Trophoblast cell (in vitro differentiated cells and primary cell): ENCODE data around the gene MAN1C1.

Experiments used
- DNase-seq, 2 donors: peaks; one replicate each; pipeline ENCODE4 v3.0.0-alpha.2; 2016
- H2AFZ ChIP-seq: 2 replicates; pipeline ENCODE4 v1.6.1; 2013; ENCODE audit warnings: low read length, moderate library complexity, mild to moderate bottlenecking; ENCODE audit not compliant: insufficient read depth, poor library complexity
- H2AK5ac ChIP-seq: 2 replicates; pipeline ENCODE4 v1.6.1; 2013; ENCODE audit warnings: mild to moderate bottlenecking, low read length
- H2BK120ac ChIP-seq: 2 replicates; pipeline ENCODE4 v1.6.1; 2013; ENCODE audit warnings: low read length, mild to moderate bottlenecking, moderate library complexity; ENCODE audit not compliant: insufficient read depth, poor library complexity
- H2BK12ac ChIP-seq: 2 replicates; pipeline ENCODE4 v1.6.1; 2013; ENCODE audit warnings: mild to moderate bottlenecking, low read length, moderate library complexity
- H2BK5ac ChIP-seq: 2 replicates; pipeline ENCODE4 v1.6.1; 2013; ENCODE audit warnings: low read length, low read depth, moderate library complexity, mild to moderate bottlenecking; ENCODE audit not compliant: poor library complexity
- H3K14ac ChIP-seq: 2 replicates; pipeline ENCODE4 v1.6.1; 2013; ENCODE audit warnings: mild to moderate bottlenecking, low read length
- H3K18ac ChIP-seq: 2 replicates; pipeline ENCODE4 v1.6.1; 2013; ENCODE audit warnings: mild to moderate bottlenecking, low read length
- H3K23ac ChIP-seq: 2 replicates; pipeline ENCODE4 v1.6.1; 2013; ENCODE audit warnings: low read length
- H3K27ac ChIP-seq: 2 replicates; pipeline ENCODE4 v1.5.1; 2013; ENCODE audit warnings: low read depth, mild to moderate bottlenecking, inconsistent platforms, low read length, moderate library complexity
- H3K27me3 ChIP-seq: 2 replicates; pipeline ENCODE4 v1.6.1; 2013; ENCODE audit warnings: inconsistent platforms, mild to moderate bottlenecking, low read length, moderate library complexity; ENCODE audit not compliant: insufficient read depth
- H3K36me3 ChIP-seq, 2 experiments: 1 replicate in 1 of 2; 2 replicates in 1 of 2; pipeline ENCODE4 v1.6.1; 2013; ENCODE audit warnings: low read length in 2 of 2, mild to moderate bottlenecking in 2 of 2, moderate library complexity in 1 of 2; ENCODE audit not compliant: insufficient read depth in 2 of 2, control insufficient read depth in 1 of 2
- H3K4ac ChIP-seq: 2 replicates; pipeline ENCODE4 v1.6.1; 2013; ENCODE audit warnings: low read depth, mild to moderate bottlenecking, low read length, moderate library complexity
- H3K4me1 ChIP-seq, 2 experiments: 1 replicate in 1 of 2; 2 replicates in 1 of 2; pipeline ENCODE4 v1.6.1; 2013; ENCODE audit warnings: low read length in 2 of 2, mild to moderate bottlenecking in 2 of 2, moderate library complexity in 1 of 2; ENCODE audit not compliant: insufficient read depth in 2 of 2, control insufficient read depth in 1 of 2
- H3K4me2 ChIP-seq: 2 replicates; pipeline ENCODE4 v1.6.1; 2013; ENCODE audit warnings: inconsistent platforms, mild to moderate bottlenecking, low read length, moderate library complexity
- H3K4me3 ChIP-seq: 2 replicates; pipeline ENCODE4 v1.5.1; 2013; ENCODE audit warnings: mild to moderate bottlenecking, low read depth, low read length, inconsistent platforms
- H3K79me1 ChIP-seq: one replicate; pipeline ENCODE4 v1.6.1; 2013; ENCODE audit warnings: low read length
- H3K79me2 ChIP-seq: 2 replicates; pipeline ENCODE4 v1.6.1; 2013; ENCODE audit warnings: low read length, mild to moderate bottlenecking; ENCODE audit not compliant: control insufficient read depth, insufficient read depth, poor library complexity
- H3K9ac ChIP-seq: 2 replicates; pipeline ENCODE4 v1.6.1; 2013; ENCODE audit warnings: mild to moderate bottlenecking, low read length
- H3K9me3 ChIP-seq: 2 replicates; pipeline ENCODE4 v1.6.1; 2013; ENCODE audit warnings: low read depth, mild to moderate bottlenecking, control low read depth, inconsistent platforms, low read length; ENCODE audit not compliant: insufficient read depth
- H4K12ac ChIP-seq: 2 replicates; pipeline ENCODE4 v1.6.1; 2013; ENCODE audit warnings: low read depth, mild to moderate bottlenecking, low read length, moderate library complexity
- H4K8ac ChIP-seq: 2 replicates; pipeline ENCODE4 v1.6.1; 2013; ENCODE audit warnings: low read depth, mild to moderate bottlenecking, low read length, moderate library complexity
- H4K91ac ChIP-seq: one replicate; pipeline ENCODE4 v1.6.1; 2013; ENCODE audit warnings: low read depth, mild to moderate bottlenecking, low read length, moderate library complexity
- WGBS: extraction: QIAGEN DNeasy Blood & Tissue Kit; methylation state at CpG from one replicate; pipeline ENCODE4 v1.1.7; 2013; ENCODE audit warnings: missing lambda C conversion rate; ENCODE audit not compliant: insufficient read length, insufficient coverage; ENCODE audit errors: extremely low coverage; 5-methylcytosine and 5-hydroxymethylcytosine counted together

Gene MAN1C1

DNA sequence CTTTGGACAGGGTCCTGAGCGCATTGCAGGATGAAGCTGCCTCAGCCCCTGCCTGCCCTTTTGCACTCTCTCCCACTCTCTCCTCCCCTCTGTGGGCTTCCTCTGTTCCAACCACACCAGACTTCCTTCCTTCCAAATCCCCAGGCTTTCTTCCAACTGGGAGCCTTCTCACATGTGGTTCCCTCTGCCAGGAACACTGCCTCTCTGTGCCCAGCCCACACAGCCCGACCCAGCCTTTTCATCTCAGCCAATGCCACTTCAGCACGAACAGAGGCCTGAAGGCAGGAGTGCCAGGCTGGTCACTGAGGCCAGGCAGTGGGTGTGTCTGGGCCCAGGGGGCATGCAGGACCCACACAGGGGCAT lies 189.3 kb downstream of the MAN1C1 start:
- DNase-seq, result no peak
- Histone ChIP-seq H3K4me1 (peaks cover 3% of the 10 kb centered on the region in 2 experiments), H3K4ac (no peak overlapping the region), H3K36me3 (peaks cover 31 to 37% of the 10 kb centered on the region in 2 experiments), H2BK5ac (no peak overlapping the region), H4K12ac (no peak overlapping the region), H3K4me2 (no peak overlapping the region), H3K4me3 (no peak overlapping the region), H2BK120ac (no peak overlapping the region), H3K14ac (no peak overlapping the region), H4K91ac (no peak overlapping the region), H2BK12ac (no peak overlapping the region), H2AFZ (no peak overlapping the region), H3K9me3 (no peaks in the 10 kb centered on the region), H2AK5ac (no peak overlapping the region), H3K23ac (no peak overlapping the region), H3K79me1 (no peaks in the 10 kb centered on the region), H3K9ac (no peak overlapping the region), H3K27ac (no peak overlapping the region), H3K79me2 (no peaks in the 10 kb centered on the region), H4K8ac (no peak overlapping the region), H3K27me3 (no peaks in the 10 kb centered on the region), H3K18ac (no peak overlapping the region)
- WGBS, result no CpG with 5 or more reads among the region's 3 CpGs

DNA sequence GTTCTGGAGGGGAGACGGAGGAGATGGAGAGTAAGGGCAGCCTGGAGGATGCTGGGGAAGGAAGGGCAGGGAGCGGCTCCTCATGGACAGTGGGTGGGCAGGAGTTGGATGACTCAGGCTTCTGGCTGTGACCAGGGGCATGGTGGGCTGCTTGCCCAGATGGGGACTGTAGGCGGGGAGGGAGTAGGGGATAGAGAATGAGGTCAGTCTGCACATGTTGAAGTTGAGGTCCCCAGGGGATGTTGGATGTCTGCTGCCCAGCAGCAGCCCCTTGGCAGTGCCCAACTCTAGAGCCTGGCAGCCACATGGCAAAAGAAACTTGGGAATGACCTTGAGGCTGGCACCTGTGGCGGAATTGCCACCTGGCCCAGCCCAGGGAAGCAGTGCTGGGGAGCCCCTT lies 189.8 kb downstream of the MAN1C1 start:
- H3K4me3 ChIP-seq, result no peak overlapping the region
- no peaks in the 10 kb centered on the region for H3K9me3 ChIP-seq
- no peak overlapping the region for H2BK5ac ChIP-seq
- no peak overlapping the region for H3K4ac ChIP-seq
- H4K91ac ChIP-seq, result no peak overlapping the region
- no peak overlapping the region for H4K12ac ChIP-seq
- H3K27ac ChIP-seq, result no peak overlapping the region
- no peak overlapping the region for H2BK120ac ChIP-seq
- no peaks in the 10 kb centered on the region for H3K79me2 ChIP-seq
- H3K79me1 ChIP-seq, result no peaks in the 10 kb centered on the region
- H2AFZ ChIP-seq, result no peak overlapping the region
- H3K23ac ChIP-seq, result no peak overlapping the region
- no peak overlapping the region for H3K9ac ChIP-seq
- no peak for DNase-seq
- no peak overlapping the region for H2BK12ac ChIP-seq
- H3K4me2 ChIP-seq, result no peak overlapping the region
- H2AK5ac ChIP-seq, result no peak overlapping the region
- H3K18ac ChIP-seq, result no peak overlapping the region
- peaks cover 31 to 38% of the 10 kb centered on the region in 2 experiments for H3K36me3 ChIP-seq
- H3K27me3 ChIP-seq, result no peaks in the 10 kb centered on the region
- peaks cover 0 to 2% of the 10 kb centered on the region in 2 experiments for H3K4me1 ChIP-seq
- no CpG with 5 or more reads among the region's 4 CpGs for WGBS
- no peak overlapping the region for H3K14ac ChIP-seq
- H4K8ac ChIP-seq, result no peak overlapping the region

DNA sequence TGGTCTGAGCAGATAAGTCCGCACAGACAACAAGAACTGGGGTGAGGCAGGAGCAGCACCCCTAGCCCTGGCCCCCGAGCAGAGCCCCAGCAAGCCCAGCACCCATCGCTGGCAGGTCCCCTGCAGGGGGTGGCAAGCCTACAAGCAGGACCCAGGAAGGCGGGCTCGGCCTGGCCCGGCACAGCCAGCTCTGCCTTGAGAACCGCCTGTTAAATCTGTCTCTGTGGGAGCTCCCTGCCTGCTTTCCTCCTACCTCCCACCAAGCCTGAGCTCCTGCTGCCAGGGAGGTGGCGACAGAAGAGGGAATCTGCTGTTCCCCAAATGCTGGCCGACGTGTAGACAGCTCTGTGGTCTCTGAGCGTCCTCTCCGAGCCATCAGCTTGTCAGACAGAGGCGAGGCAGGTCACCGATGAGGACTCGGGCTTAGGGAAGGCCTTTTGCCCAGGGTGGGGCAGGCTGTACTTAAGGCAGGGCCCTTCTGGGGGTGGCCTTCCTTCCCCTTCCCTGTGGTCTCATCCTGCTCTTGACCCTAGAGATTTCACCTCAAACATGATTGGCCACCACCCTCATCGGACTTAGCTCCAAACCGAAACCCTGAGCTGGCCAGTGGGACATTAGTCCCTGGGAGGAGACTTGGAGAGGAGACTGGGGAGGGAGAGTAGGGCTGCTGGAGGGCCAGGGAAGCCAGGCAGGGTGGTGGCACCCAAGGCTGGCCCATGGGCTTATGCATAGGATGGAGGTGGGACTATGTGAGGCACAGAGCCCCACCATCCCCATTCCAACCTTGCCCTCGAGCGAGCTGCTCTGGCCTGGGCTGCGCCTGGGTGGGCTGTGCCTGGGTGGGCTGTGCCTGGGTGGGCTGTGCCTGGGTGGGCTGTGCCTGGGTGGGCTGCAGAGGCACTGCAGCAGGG lies 191.1 kb downstream of the MAN1C1 start:
- DNase-seq, result no peak

DNA sequence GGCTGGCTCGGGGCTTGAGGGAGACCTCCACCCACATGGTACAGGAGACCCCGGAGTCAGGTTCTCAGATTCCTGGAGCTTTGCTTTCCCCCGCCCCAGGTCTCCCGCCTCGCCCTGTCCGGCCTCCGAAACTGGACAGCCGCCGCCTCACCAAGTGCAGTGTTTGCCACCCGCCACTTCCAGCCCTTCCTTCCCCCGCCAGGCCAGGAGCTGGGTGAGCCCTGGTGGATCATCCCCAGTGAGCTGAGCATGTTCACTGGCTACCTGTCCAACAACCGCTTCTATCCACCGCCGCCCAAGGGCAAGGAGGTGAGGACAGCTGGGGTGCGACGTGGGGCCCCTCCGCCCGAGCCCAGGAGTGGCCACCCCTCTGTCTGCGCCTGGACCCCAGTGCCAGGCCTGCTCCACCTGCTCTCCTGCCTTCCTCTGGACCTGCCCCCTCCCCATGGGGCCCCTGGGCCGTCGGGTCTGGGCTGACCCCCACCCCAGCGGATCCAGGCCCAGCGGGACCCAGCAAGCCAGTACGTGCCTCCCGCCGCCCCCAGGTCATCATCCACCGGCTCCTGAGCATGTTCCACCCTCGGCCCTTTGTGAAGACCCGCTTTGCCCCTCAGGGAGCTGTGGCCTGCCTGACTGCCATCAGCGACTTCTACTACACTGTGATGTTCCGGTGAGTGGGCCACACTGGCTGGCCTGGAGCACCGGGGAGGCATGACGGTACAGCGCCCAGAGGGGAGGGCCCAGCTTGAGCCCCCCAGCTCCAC lies 192.1 kb downstream of the MAN1C1 start:
- H3K23ac ChIP-seq, result no peak overlapping the region
- WGBS, result no CpG with 5 or more reads among the region's 34 CpGs
- no peak overlapping the region for H2BK120ac ChIP-seq
- H3K27me3 ChIP-seq, result no peaks in the 10 kb centered on the region
- no peak overlapping the region for H3K14ac ChIP-seq
- H3K4ac ChIP-seq, result no peak overlapping the region
- no peak overlapping the region for H3K4me3 ChIP-seq
- H2AFZ ChIP-seq, result no peak overlapping the region
- no peaks in the 10 kb centered on the region for H3K9me3 ChIP-seq
- no peak overlapping the region for H2BK12ac ChIP-seq
- H3K27ac ChIP-seq, result no peak overlapping the region
- no peak overlapping the region for H3K9ac ChIP-seq
- H2BK5ac ChIP-seq, result no peak overlapping the region
- peaks cover 35 to 43% of the 10 kb centered on the region in 2 experiments for H3K36me3 ChIP-seq
- H4K91ac ChIP-seq, result no peak overlapping the region
- no peak overlapping the region for H3K18ac ChIP-seq
- no peak overlapping the region for H2AK5ac ChIP-seq
- H3K79me2 ChIP-seq, result no peaks in the 10 kb centered on the region
- H4K8ac ChIP-seq, result no peak overlapping the region
- H3K4me1 ChIP-seq, result no peaks in the 10 kb centered on the region
- no peak overlapping the region for H3K4me2 ChIP-seq
- H4K12ac ChIP-seq, result no peak overlapping the region
- DNase-seq, result no peak
- H3K79me1 ChIP-seq, result no peaks in the 10 kb centered on the region

More for the DNA sequence above, 191.1 kb downstream of the MAN1C1 start:
- Histone ChIP-seq H2BK5ac (no peak overlapping the region), H3K9ac (no peak overlapping the region), H4K12ac (no peak overlapping the region), H3K36me3 (peaks cover 35 to 43% of the 10 kb centered on the region in 2 experiments), H3K27me3 (no peaks in the 10 kb centered on the region), H3K4me2 (no peak overlapping the region), H4K8ac (no peak overlapping the region), H3K4me3 (no peak overlapping the region), H3K4ac (no peak overlapping the region), H3K14ac (no peak overlapping the region), H3K4me1 (peaks cover 0 to 1% of the 10 kb centered on the region in 2 experiments), H3K23ac (no peak overlapping the region), H3K27ac (no peak overlapping the region), H2BK12ac (no peak overlapping the region), H3K79me1 (no peaks in the 10 kb centered on the region), H2AK5ac (no peak overlapping the region), H3K18ac (no peak overlapping the region), H4K91ac (no peak overlapping the region), H2AFZ (no peak overlapping the region), H2BK120ac (no peak overlapping the region), H3K9me3 (no peaks in the 10 kb centered on the region), H3K79me2 (no peaks in the 10 kb centered on the region)
- no CpG with 5 or more reads among the region's 20 CpGs for WGBS
